IPS-11a (cell line): ENCODE measurements around the gene ARL17B.
"Not testable (repeated sequence)": the region's sequence is repeated elsewhere in the genome, so short reads cannot be mapped to it uniquely, and the experiment has no call there.

Experiments
- H3K4me3 ChIP-seq: one replicate; pipeline ENCODE4 v1.5.1; 2013; ENCODE audit warnings: low read depth, low read length, control low read depth

The ARL17B gene

DNA sequence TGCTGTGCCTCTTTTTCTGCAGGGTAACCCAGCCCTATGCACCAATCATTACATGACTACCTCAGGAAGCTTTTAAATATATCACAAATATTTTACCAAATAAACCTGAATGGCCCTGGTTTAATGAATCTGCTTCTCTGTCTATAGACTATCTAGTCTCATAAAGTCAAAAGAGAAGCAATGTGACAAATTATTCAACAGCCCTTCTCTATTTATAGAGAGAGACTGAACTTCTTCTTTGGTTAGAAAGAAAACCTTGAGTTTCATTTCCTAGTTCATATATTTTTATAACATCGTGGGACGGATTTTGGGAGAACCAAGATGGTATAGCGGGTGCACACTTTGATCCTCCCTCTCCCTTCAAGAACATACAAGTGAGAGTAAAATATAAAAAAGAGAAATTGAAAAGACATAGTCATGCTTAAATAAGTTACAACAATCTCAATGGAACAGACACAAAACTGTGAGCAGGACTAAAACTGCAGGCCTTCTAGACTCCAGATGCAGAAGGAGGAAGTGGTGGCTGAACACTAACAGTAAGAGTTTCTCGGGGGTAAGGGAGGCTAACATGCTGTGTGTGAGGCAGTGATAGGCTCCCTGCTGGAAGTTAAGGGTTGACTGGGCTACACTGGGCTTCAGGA, 70.5 kb downstream of the ARL17B start:
- not testable (repeated sequence) for H3K4me3 ChIP-seq

DNA sequence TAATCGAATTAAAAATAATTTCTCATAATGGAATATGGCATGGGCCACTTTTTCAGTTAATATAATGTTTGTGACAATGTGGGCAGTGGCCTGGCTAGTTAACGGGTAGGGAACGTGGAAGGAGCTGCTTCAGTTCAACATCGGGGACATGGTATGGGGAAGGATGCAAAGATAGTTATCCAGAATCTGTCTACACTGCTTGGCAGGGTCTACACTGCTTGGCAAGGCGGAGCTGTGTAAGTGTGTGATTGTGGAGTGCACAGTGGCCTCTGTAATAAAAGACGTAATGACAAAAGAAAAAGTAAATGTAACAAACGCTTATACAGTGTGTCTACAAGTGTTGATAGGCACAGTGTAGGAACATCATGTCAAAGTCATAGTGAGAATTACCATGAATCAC, 74.0 kb downstream of the ARL17B start:
- H3K4me3 ChIP-seq = not testable (repeated sequence)

DNA sequence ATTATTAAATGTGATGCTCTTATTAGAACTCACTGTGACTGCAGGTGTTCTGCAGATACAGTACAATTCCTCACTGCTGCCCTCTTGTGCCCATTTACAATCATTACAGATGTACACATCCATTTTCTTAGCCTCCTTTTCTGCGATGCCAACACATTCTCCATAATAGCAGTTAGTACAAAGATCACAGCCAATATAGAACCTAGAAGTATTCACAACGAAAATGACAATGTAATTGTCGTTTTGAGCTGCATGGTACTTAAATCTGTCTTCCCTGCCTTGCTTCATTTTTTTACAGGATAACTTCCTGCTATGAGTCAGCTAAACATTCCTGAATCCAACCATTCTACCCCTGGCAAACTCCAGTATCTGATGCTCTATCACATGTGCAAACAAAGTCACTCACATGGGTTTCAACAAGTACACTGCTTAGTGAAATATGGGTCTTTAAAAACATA, 74.8 kb downstream of the ARL17B start:
- H3K4me3 ChIP-seq = not testable (repeated sequence)

DNA sequence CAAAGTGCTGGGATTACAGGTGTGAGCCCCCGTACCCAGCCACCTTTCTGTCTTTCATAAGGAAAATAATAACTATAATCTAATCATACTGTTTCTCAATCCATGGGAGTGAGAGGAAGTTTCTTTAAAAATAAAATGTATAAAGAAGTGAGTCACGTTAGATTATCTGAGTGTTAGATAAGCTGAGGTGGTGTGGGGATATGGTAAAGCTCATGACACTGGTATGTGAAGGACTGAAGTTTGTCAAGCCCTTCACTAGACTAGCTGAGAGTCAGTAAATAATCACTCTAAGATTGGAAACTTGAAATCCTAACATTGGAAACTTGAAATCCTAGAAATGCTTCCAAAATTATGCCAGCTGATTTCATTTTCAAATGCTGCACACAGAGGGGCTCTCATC, 76.1 kb downstream of the ARL17B start:
- H3K4me3 ChIP-seq = not testable (repeated sequence)

DNA sequence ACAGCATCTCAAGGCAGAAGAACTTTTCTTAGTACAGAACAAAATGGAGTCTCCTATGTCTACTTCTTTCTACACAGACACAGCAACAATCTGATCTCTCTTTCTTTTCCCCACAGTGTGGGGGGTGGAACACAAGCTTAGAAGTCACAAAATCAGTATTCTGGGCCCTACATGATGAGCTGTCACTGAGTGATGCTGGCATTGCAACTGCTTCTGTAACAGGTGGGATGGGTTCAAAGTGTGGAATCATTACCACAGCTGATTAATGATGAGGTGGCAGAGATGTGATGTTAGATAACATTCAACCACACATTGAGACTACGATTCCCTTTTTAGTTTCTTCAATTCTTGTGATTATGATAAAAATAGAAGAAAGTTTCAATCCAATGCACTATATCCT, 77.1 kb downstream of the ARL17B start:
- H3K4me3 ChIP-seq = not testable (repeated sequence)

DNA sequence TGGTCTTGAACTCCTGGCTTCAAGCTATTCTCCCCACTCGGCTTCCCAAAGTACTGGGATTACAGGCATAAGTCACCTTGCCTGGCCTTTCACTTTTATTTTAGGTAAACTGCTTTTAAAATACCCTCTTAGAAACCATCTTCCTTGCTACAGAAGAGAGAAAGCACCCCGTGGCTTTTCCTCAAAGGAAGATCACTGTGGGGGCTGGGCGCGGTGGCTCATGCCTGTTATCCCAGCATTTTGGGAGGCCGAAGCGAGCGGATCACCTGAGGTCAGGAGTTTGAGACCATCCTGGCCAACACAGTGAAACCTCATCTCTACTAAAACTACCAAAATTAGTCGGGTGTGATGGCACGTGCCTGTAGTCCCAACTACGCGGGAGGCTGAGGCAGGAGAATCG, 78.9 kb downstream of the ARL17B start:
- H3K4me3 ChIP-seq = not testable (repeated sequence)

DNA sequence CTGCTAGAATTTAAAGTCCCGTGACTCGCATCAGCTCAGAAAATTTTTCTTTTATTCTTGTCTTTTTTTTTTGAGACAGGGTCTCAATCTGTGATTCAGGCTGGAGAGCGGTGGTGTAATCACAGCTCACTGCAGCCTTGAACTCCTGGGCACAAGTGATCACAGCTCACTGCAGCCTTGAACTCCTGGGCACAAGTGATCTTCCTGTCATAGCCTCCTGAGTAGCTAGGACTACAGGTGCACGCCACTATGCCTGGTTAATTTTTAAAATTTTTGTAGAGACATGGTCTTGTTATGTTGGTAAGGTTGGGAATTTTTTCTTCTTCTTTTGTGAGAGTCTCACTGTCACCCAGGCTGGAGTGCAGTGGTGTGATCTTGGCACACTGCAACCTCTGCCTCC, 80.2 kb downstream of the ARL17B start:
- H3K4me3 ChIP-seq = not testable (repeated sequence)

DNA sequence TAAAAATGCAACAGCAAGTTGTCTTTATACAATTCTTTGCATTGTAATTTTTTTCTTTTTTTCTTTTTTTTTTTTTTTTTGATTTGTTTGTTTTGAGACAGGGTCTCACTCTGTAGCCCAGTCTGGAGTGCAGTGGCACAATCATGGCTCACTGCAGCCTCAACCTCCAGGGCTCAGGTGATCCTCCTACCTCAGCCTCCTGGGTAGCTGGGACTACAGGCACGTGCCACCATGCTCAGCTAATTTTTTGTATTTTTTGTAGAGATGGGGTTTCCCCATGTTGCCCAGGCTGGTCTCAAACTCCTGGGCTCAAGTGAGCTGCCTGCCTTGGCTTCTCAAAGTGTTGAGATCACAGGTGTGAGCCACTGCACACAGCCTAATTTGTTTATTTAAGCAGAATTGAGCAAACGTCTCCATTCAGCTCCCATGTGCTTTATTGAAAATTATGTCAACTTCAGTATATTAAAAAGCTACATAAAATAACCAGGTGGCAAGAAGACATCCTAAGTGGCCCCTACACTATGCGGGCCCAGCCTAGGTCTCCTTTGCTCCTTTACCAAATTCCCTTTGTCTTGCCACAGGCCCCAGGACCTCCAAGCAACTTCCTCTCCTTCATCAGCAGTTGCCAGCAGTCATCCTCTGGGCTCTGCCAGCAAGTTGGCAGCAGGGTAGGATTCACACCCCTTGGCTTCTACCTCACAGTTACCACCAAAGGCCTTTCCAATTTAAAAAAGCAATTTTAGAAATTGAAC, 84.7 kb downstream of the ARL17B start:
- H3K4me3 ChIP-seq = not testable (repeated sequence)

DNA sequence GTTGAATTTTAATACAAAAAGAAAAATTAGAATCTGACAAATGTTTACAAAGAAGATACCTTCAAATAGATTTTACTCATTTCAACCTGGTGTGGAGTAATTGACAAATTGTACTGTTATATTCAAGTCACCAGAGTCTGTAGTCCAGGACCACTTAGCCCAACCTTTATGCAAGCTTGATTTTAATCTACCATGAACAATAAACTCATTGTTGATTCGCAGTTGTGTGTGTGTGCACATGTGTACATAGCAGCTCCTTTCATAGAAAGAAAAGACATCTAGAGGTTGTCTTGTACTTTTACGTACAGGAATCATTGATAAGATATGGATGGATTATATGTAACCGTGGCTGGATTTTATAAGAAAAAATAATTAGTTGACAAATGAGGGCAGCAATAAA, 87.3 kb downstream of the ARL17B start:
- H3K4me3 ChIP-seq = no peak overlapping the region

DNA sequence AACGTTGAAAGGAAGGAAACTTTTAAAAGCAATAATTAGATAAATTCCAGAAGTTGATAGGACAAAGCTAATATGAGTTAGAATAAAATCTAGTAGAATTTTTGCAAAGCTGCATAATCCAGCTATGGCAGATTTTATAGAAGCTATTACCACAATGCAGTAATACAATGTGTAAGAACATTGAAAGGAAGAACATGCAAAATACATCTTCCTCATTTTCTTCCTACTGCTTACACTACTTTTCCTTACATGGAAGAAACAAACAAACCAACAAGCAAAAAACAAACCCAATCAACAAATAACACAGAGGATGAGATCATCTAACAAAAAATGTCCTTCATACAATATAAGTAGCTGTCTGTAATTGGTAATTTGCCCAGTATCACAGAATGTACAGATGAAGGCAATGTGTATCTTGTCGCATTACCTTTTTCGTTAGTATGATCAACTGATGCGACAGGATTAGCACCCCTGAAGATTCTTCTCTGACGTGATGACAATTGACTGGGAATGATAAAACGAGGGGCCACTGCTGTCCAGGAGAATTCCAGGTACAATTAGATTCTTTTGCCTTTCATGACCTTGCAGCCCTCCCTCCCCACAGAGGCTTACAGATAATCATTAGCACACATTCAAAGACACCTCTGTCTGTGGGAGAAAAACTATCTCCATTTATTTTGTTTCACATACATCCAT, 87.9 kb downstream of the ARL17B start:
- H3K4me3 ChIP-seq = no peak overlapping the region

DNA sequence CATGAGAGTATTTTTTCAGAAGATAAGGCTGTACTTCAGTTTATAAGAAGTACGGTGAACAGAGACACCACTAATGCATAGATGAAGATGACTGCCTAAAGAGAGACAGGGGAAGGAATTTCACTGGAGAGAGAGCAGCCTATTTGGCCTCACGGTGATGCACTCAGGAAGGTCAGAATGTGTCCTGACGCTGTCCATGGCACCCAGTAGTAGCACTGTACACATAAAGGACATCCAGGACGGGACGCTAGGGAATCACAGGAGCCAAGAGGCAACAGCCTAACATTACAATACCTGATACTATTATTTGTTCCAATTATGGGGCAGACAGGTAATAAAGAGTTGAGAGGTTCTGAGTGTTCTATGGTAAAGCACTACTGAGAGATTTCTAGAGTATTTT, 91.5 kb downstream of the ARL17B start:
- H3K4me3 ChIP-seq = no peak overlapping the region

DNA sequence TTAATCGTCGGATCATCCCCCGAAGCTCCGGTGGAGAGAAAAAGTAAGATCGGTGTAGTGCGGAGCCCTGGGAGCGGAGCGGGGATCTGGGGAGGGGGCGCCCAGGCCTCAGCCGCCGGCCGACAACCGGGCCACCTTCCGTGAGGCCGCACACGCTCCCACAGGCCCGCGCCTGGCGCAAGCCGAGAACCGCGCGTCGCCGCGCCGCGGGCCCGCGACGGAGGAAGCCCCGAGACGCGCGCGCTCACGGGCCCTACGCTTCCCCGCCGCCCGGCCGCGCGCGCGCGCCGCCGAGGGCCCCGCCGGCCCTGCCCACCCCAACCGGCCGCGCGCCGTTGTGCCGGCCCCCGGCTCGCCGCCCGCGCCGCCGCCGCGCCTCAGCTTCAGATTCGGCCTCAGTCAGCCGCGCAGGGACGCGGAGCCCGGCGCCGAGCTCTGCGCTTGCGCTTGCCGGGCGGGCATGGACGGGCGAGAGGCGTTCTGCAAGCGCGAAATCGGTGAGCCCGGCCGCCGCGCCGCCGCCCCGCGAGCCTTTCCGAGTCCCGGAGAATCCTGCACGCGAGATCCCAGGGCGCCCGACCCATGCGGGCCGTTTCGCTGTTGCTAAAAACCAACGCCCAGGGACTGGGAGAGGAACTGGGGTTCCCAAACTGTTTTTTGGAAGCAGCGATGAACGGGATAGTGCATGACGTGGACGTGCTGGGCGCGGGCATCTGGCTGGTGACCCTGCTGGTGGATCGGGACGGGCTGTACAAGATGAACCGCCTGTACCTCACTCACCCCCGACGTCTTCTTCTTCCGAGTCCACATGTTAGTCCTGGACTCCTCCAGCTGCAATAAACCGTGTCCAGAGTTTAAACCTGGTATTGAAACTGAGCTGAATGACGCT, 94.7 kb downstream of the ARL17B start:
- H3K4me3 ChIP-seq = peak overlapping the region; percentile 65

DNA sequence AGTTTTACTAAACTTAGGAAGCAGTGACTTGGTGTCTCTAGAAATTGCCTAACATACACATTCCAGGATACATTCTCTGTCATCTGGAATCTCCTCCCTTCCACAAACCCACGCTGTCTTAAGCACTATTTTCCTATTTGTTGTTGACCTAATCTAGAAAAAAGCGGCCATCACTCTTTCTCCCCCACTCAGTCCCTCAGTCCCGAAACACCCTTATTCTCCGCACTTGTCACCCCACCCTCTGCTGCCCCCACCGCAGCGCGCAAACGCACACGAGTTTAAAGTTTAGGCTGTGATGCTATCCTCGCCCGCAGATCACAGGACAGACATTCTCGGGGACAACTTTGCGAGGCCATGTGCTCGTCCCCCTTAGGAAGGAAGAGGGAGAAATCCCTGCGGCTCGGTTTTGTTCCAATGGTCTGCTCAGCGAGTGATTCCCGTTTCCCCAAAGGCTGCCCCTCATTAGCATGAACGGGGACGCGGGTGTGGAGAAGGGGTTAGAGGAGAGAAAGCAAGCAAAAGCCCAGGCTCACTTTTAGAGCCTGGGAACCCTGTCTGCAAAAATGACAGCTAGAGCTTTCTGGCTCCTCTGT, 95.4 kb downstream of the ARL17B start:
- peak overlapping the region; percentile 60 for H3K4me3 ChIP-seq

DNA sequence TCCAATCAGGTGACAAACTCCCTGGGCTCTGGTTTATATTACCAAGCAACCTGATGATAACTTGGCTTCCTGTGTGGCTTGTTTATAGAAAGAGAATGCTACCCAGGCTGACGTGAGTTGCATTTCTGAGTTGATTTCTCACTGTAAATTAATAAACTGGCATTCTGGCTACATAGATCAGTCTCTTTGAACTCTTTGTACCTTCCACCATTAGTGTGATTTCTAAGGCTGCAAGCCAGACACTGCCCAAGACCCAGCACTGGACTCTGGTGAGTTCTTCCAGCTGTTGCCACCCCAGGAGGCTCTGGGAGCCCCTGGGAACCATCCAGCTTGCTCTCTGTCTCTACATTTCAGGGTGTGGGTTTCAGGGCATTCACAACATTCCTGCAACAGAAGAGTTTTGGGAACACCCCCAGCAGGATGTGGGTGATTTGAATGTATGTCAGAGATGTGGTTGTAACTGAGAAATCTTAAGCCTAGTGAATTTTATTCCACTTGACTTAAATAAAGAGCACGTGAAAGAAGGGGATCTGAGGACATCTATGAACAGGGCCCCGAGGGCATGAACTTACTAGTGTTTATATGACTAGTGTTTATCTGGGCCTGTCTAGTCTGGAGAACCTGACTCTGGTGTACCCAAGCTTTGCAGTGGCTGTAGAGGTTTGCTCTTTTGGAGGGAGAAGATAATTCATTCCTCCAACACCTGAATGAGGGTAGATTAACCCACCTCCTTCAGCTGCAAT, 96.9 kb downstream of the ARL17B start:
- no peak overlapping the region for H3K4me3 ChIP-seq

DNA sequence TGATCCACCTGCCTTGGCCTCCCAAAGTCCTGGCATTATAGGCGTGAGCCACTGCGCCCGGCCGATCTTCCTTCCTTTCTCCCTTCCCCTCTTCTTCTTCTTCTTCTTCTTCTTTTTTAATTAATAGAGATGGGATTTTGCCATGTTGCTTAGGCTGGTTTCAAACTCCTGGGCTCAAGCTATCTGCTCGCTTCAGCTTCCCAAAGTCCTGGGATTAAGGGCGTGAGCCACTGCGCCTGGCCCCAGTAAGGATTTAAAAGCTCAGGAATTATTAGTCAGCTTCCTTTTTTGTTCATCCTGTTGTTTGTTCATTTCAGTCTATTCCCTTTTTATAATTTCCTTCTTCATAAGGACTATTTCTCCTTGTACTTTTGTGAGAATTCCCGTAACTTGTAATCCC, 99.3 kb downstream of the ARL17B start:
- H3K4me3 ChIP-seq = no peak overlapping the region

DNA sequence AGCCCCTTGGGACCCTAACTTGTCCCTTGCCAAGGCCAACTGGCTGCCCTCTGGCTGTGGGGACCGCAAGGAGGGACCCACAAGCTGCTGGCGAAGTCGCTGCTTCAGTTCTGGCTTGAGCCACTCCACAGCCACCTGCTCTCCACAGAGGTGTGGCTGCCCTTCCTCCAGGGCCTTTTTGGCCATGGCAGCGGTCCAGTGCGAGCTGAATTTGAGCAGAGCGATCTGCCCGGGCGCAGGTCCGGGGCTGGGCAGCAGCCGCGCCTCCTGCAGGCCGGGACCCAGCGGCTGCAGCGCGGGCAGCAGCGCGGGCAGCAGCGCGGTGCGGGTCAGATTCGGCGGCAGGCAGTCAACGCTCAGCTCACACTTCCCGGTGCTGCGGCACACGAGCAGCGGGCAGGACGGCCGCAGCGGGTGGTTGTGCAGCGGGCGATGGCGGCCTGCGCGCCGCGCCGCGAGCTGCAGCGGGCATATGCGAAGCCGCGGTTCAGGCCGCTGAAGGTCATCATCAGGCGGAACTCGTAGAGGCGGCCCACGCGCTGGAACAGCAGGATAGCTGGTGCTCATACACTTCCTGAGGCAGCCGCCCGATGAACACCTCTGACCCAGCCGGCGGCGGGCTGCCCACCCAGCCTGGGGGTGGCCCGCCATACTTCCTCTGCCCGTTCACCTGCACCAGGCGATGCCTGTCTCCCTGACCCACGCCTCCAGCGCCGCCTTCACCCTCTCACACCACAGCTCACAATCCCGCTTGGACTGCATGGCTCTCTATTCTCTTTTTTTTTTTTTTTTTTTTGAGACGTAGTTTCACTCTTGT, 101.5 kb downstream of the ARL17B start:
- H3K4me3 ChIP-seq = not testable (repeated sequence)

DNA sequence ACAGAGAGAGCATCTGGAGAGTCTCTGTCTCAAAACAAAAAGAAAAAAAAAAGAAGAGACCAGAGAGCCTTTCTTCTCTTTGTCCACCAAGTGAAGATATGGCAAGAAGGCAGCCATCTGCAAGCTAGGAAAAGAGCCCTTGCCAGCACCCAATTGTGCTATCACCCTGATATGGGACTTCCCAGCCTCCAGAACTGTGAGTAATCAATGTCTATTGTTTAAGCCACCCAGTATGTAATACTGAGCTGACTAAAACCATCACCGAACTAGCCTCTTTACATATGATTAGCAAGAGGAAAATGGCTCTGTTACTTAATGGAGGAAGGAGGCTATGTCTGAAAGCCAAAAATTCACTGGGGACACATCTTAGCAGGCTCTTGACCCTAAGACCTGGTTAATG, 105.2 kb downstream of the ARL17B start:
- H3K4me3 ChIP-seq = not testable (repeated sequence)

DNA sequence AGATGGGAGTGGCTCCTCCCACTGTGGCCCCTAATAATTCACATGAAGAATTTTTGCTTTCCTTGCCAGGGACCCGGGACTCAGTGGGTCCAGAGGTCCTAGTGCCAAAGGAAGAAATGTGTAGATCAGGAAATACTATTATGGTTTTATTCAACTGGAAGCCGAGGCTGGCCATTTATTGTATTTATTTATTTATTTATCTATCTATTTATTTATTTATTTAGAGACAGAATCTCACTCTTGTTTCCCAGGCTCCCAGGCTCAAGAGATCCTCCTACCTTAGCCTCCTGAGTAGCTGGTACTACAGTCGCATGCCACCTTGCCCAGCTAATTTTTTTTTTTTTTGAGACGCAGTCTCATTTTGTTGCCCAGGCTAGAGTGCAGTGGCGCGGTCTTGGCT, 107.4 kb downstream of the ARL17B start:
- H3K4me3 ChIP-seq = not testable (repeated sequence)

DNA sequence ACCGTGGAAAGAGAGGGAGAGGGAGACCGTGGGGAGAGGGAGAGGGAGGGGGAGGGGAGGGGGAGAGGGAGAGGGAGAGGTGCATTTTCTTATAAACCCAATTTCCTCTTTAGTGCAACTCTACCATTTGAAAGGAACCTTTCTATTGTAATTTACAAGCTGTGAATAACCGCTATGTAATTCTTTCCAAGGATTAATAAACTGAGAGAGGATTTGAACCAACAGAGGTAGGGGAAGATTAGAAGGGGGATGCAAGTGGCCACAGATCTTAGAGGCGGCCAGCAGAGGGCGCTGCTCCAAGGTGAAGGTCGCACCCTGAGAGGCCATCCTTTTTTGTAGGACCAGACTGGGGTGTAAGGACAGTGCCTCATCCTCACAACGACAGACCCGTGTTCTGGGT, 107.8 kb downstream of the ARL17B start:
- not testable (repeated sequence) for H3K4me3 ChIP-seq
